ENCODE data around the gene SMYD3.

GRCh38 chr1:246318036-246318359, 189.1 kb downstream of the SMYD3 start:
- no peak for TF ChIP-seq RAD21 (IDR thresholded peaks at IDR 0.05; ENCODE audit: low read length)
- TF ChIP-seq POLR2A (IDR thresholded peaks at IDR 0.05; ENCODE audit: low read depth, low read length): no peak
- TF ChIP-seq CEBPB (IDR thresholded peaks at IDR 0.05; ENCODE audit: low read depth, low read length): no peak
